Measurements from ENCODE around the gene KIAA1143. TPM values are rescaled to one million over a fixed set of nuclear protein-coding genes. Genes with fewer than 3 reads are reported as not detected.
A peak's percentile ranks its signal among the peaks of the same experiment; 100 is the strongest.

The KIAA1143 gene
- 18.3 and 19.5 TPM in 2 replicates for total RNA-seq (2012; rRNA removed)

- H3K4me3 ChIP-seq (ENCODE audit: low read length): peak within 1 kb of the TSS; percentile 84
- peaks cover 7% of the 10 kb centered on the region for H3K4me1 ChIP-seq (ENCODE audit: control insufficient read depth, insufficient read depth, low read length)
- no peaks in the 10 kb centered on the region for H3K27me3 ChIP-seq (ENCODE audit: control insufficient read depth, insufficient read depth, low read length)
- peaks cover 2% of the 10 kb centered on the region for H3K9me3 ChIP-seq (replicated peaks; ENCODE audit: low read length)
- H3K9ac ChIP-seq (ENCODE audit: low read depth, low read length): peak within 1 kb of the TSS; percentile 94
- H3K36me3 ChIP-seq (ENCODE audit: insufficient read depth, low read length): peaks cover 9% of the 10 kb centered on the region
- peak within 1 kb of the TSS; percentile 87 for H3K4me2 ChIP-seq (ENCODE audit: low read length)
Measured at GRCh38 chr3:44761424-44762169, at the start of gene KIAA1143, which contains the start of gene KIF15. KIAA1143 (minus strand) TSS chr3:44761619; CDS start chr3:44761602, 17 bp downstream. KIF15 (plus strand) TSS chr3:44761794; CDS start chr3:44761866, 72 bp downstream.

- no peaks in the 10 kb centered on the region for H3K4me1 ChIP-seq (ENCODE audit: control insufficient read depth, insufficient read depth, low read length)
- H3K9ac ChIP-seq (ENCODE audit: low read depth, low read length): no peak overlapping the region
- no peak overlapping the region for H3K4me3 ChIP-seq (ENCODE audit: low read length)
- no peaks in the 10 kb centered on the region for H3K9me3 ChIP-seq (replicated peaks; ENCODE audit: low read length)
- peaks cover 10% of the 10 kb centered on the region for H3K36me3 ChIP-seq (ENCODE audit: insufficient read depth, low read length)
- H3K27me3 ChIP-seq (ENCODE audit: control insufficient read depth, insufficient read depth, low read length): no peaks in the 10 kb centered on the region
- no peak overlapping the region for H3K4me2 ChIP-seq (ENCODE audit: low read length)
Measured at GRCh38 chr3:44805960-44806359, 44.5 kb upstream of the KIAA1143 start.

- Histone ChIP-seq H3K9me3 (replicated peaks; ENCODE audit: low read length) (no peaks in the 10 kb centered on the region), H3K27me3 (ENCODE audit: control insufficient read depth, insufficient read depth, low read length) (no peaks in the 10 kb centered on the region), H3K9ac (ENCODE audit: low read depth, low read length) (no peak overlapping the region), H3K4me1 (ENCODE audit: control insufficient read depth, insufficient read depth, low read length) (no peaks in the 10 kb centered on the region), H3K4me3 (ENCODE audit: low read length) (no peak overlapping the region), H3K4me2 (ENCODE audit: low read length) (no peak overlapping the region), H3K36me3 (ENCODE audit: insufficient read depth, low read length) (peaks cover 10% of the 10 kb centered on the region)
Measured at GRCh38 chr3:44803298-44803697, 41.9 kb upstream of the KIAA1143 start.

GRCh38 chr3:44802011-44802410, 40.6 kb upstream of the KIAA1143 start:
- Histone ChIP-seq H3K9me3 (replicated peaks; ENCODE audit: low read length) (no peaks in the 10 kb centered on the region), H3K27me3 (ENCODE audit: control insufficient read depth, insufficient read depth, low read length) (no peaks in the 10 kb centered on the region), H3K4me1 (ENCODE audit: control insufficient read depth, insufficient read depth, low read length) (no peaks in the 10 kb centered on the region), H3K9ac (ENCODE audit: low read depth, low read length) (no peak overlapping the region), H3K36me3 (ENCODE audit: insufficient read depth, low read length) (peaks cover 10% of the 10 kb centered on the region), H3K4me3 (ENCODE audit: low read length) (no peak overlapping the region), H3K4me2 (ENCODE audit: low read length) (no peak overlapping the region)

DNA sequence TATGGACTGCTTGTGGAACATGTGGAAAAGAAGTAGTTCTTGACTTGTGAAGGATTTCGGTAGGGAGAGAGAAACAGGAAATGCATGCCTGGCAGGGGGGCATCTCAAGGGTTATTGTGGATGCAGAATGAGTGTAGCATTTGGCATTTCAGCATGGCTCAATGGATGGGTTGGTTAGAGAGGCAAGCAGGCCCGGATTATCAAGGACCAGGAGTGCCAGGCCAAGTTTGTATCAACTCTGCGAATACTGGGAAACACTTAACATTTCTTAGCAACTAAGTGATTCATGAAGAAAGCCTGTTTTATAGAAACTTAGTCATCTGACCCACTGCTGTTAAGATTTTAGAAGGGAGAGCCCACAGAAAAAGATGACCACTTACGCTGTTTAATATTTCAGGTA, 33.8 kb upstream of the KIAA1143 start:
- no peak overlapping the region for H3K4me3 ChIP-seq (ENCODE audit: low read length)
- no peaks in the 10 kb centered on the region for H3K9me3 ChIP-seq (replicated peaks; ENCODE audit: low read length)
- H3K4me1 ChIP-seq (ENCODE audit: control insufficient read depth, insufficient read depth, low read length): no peaks in the 10 kb centered on the region
- H3K9ac ChIP-seq (ENCODE audit: low read depth, low read length): no peak overlapping the region
- H3K36me3 ChIP-seq (ENCODE audit: insufficient read depth, low read length): peaks cover 12% of the 10 kb centered on the region
- no peaks in the 10 kb centered on the region for H3K27me3 ChIP-seq (ENCODE audit: control insufficient read depth, insufficient read depth, low read length)
- no peak overlapping the region for H3K4me2 ChIP-seq (ENCODE audit: low read length)

- Histone ChIP-seq H3K4me2 (ENCODE audit: low read length) (no peak overlapping the region), H3K9me3 (replicated peaks; ENCODE audit: low read length) (no peaks in the 10 kb centered on the region), H3K27me3 (ENCODE audit: control insufficient read depth, insufficient read depth, low read length) (no peaks in the 10 kb centered on the region), H3K4me3 (ENCODE audit: low read length) (no peak overlapping the region), H3K9ac (ENCODE audit: low read depth, low read length) (no peak overlapping the region), H3K4me1 (ENCODE audit: control insufficient read depth, insufficient read depth, low read length) (no peaks in the 10 kb centered on the region), H3K36me3 (ENCODE audit: insufficient read depth, low read length) (peaks cover 16% of the 10 kb centered on the region)
Measured at GRCh38 chr3:44782891-44783290, 21.5 kb upstream of the KIAA1143 start.

DNA sequence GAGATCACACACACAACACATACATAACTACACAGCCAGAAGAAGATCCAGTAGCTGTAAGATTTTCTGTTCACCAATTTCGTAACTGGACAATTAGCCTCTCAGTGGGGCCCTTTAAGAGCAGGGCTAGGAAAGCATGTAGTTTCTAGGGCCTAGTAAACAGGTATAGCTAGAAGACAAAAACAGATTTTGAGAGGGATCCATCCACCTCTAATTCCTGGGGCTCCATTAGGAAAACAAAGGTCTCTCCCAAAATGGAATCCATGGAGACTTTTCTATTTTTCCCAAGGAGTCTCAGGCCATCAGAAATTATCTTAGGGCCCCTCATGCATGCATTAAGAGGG, 10.7 kb upstream of the KIAA1143 start:
- no peaks in the 10 kb centered on the region for H3K9me3 ChIP-seq (replicated peaks; ENCODE audit: low read length)
- H3K27me3 ChIP-seq (ENCODE audit: control insufficient read depth, insufficient read depth, low read length): no peaks in the 10 kb centered on the region
- H3K4me1 ChIP-seq (ENCODE audit: control insufficient read depth, insufficient read depth, low read length): no peaks in the 10 kb centered on the region
- no peak overlapping the region for H3K9ac ChIP-seq (ENCODE audit: low read depth, low read length)
- no peak overlapping the region for H3K4me3 ChIP-seq (ENCODE audit: low read length)
- peaks cover 9% of the 10 kb centered on the region for H3K36me3 ChIP-seq (ENCODE audit: insufficient read depth, low read length)
- H3K4me2 ChIP-seq (ENCODE audit: low read length): no peak overlapping the region

- no peaks in the 10 kb centered on the region for H3K9me3 ChIP-seq (replicated peaks; ENCODE audit: low read length)
- no peaks in the 10 kb centered on the region for H3K4me1 ChIP-seq (ENCODE audit: control insufficient read depth, insufficient read depth, low read length)
- no peak overlapping the region for H3K4me3 ChIP-seq (ENCODE audit: low read length)
- H3K36me3 ChIP-seq (ENCODE audit: insufficient read depth, low read length): peaks cover 9% of the 10 kb centered on the region
- H3K4me2 ChIP-seq (ENCODE audit: low read length): no peak overlapping the region
- H3K9ac ChIP-seq (ENCODE audit: low read depth, low read length): no peak overlapping the region
- H3K27me3 ChIP-seq (ENCODE audit: control insufficient read depth, insufficient read depth, low read length): no peaks in the 10 kb centered on the region
Measured at GRCh38 chr3:44771424-44772098, 10.1 kb upstream of the KIAA1143 start.

GRCh38 chr3:44764248-44764647, 2.8 kb upstream of the KIAA1143 start:
- H3K36me3 ChIP-seq (ENCODE audit: insufficient read depth, low read length): peaks cover 8% of the 10 kb centered on the region
- H3K4me2 ChIP-seq (ENCODE audit: low read length): no peak overlapping the region
- peaks cover 2% of the 10 kb centered on the region for H3K9me3 ChIP-seq (replicated peaks; ENCODE audit: low read length)
- H3K9ac ChIP-seq (ENCODE audit: low read depth, low read length): no peak overlapping the region
- H3K27me3 ChIP-seq (ENCODE audit: control insufficient read depth, insufficient read depth, low read length): no peaks in the 10 kb centered on the region
- peaks cover 7% of the 10 kb centered on the region for H3K4me1 ChIP-seq (ENCODE audit: control insufficient read depth, insufficient read depth, low read length)
- no peak overlapping the region for H3K4me3 ChIP-seq (ENCODE audit: low read length)

DNA sequence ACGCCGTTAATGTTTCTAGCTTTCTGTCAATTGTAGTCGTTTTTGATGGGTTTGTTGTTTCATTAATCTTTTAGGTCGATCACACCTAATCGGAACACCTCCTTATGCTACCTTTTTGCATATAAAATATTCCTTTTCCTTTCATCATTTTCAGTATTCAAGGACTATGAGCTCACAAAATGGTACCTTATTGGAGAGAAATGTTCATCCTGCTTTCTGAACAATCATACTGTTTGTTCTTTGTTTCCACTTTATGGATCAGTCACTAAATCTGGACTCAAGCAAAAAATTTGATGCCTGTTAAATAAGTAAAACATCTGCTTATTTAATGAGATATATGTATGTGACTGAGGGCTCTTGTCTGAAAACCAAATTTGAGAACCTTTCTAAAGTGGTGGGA, 1.3 kb upstream of the KIAA1143 start:
- H3K4me1 ChIP-seq (ENCODE audit: control insufficient read depth, insufficient read depth, low read length): peaks cover 7% of the 10 kb centered on the region
- H3K4me3 ChIP-seq (ENCODE audit: low read length): peak overlapping the region; percentile 84
- peak overlapping the region; percentile 94 for H3K9ac ChIP-seq (ENCODE audit: low read depth, low read length)
- peaks cover 8% of the 10 kb centered on the region for H3K36me3 ChIP-seq (ENCODE audit: insufficient read depth, low read length)
- H3K9me3 ChIP-seq (replicated peaks; ENCODE audit: low read length): peaks cover 2% of the 10 kb centered on the region
- H3K27me3 ChIP-seq (ENCODE audit: control insufficient read depth, insufficient read depth, low read length): no peaks in the 10 kb centered on the region
- H3K4me2 ChIP-seq (ENCODE audit: low read length): peak overlapping the region; percentile 87

- peaks cover 2% of the 10 kb centered on the region for H3K9me3 ChIP-seq (replicated peaks; ENCODE audit: low read length)
- peaks cover 11% of the 10 kb centered on the region for H3K36me3 ChIP-seq (ENCODE audit: insufficient read depth, low read length)
- peak overlapping the region; percentile 87 for H3K4me2 ChIP-seq (ENCODE audit: low read length)
- peak overlapping the region; percentile 94 for H3K9ac ChIP-seq (ENCODE audit: low read depth, low read length)
- peaks cover 7% of the 10 kb centered on the region for H3K4me1 ChIP-seq (ENCODE audit: control insufficient read depth, insufficient read depth, low read length)
- no peaks in the 10 kb centered on the region for H3K27me3 ChIP-seq (ENCODE audit: control insufficient read depth, insufficient read depth, low read length)
- peak overlapping the region; percentile 84 for H3K4me3 ChIP-seq (ENCODE audit: low read length)
Measured at GRCh38 chr3:44762170-44762677, 805 bp upstream of the KIAA1143 start.

Measured in skeletal muscle satellite cell (primary cell).